ENCODE results near the gene NDEL1. TPM values are rescaled to one million over a fixed set of nuclear protein-coding genes. Genes with fewer than 3 reads are reported as not detected.
A peak's percentile ranks its signal among the peaks of the same experiment; 100 is the strongest.

The NDEL1 gene
- polyA plus RNA-seq, 12 donors, result 38.3 to 97.3 (median 58.0) TPM; not detected in 1

- DNase-seq, result no peak
Measured at GRCh38 chr17:8475227-8475626, 39.5 kb downstream of the NDEL1 start.

DNA sequence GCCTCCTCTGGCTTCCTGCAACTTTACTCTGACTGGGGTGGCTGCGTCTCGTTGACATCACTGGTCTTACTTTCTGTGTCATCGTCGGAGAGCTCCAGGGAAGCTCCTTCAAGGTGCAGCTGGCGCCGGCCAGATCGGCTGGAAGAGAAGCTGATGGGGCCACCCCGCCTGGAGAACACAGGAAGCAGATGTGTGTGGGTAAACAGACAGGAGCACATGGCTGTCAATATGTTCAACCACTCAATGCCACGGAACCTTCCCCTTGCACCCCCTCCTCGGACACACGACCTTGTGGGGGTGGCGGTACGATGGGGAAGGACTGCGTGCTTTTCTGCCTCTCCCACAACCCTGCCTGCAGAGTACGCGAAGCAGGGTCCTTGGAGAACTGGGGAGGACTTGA is 40.1 kb downstream of the NDEL1 start:
- no peak for DNase-seq

- DNase-seq, result no peak
Measured at GRCh38 chr17:8476741-8477140, 41.1 kb downstream of the NDEL1 start.

- no peak for DNase-seq
Measured at GRCh38 chr17:8477171-8477570, 41.5 kb downstream of the NDEL1 start.

DNA sequence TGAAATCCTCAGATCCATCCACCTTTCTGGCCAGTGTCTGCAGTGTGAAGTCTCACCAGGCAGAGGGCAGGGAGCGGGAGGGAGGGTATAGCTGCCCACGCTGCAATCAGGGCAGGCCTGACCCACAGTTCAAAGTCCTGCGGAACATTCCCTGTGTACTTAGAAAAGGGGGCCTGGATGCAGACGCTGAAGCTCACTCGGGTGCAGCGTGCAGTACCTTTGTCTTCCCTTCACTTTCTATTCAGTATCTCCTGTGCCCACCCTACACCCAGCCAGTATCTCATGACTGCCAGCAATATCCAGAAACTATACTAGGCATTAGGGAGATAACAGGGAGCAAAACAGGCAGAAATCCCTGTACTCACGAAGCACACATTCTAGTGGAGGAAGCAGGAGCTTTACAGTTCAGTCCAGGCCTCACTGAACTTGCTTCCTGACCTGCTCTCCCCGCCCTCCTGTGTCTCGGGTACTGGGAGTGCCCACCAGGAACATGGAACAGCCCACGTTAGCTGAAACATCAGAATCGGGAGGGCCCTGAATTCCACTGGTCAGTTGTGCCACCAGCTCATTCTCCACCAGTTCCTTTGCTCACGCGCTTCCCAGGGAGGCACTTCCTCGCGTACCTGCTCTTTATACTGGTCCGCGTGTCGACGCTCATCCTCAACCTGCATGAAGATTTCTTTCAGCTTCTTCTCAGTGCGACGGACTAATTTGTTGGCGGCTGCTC is 42.2 kb downstream of the NDEL1 start:
- DNase-seq, result no peak

DNA sequence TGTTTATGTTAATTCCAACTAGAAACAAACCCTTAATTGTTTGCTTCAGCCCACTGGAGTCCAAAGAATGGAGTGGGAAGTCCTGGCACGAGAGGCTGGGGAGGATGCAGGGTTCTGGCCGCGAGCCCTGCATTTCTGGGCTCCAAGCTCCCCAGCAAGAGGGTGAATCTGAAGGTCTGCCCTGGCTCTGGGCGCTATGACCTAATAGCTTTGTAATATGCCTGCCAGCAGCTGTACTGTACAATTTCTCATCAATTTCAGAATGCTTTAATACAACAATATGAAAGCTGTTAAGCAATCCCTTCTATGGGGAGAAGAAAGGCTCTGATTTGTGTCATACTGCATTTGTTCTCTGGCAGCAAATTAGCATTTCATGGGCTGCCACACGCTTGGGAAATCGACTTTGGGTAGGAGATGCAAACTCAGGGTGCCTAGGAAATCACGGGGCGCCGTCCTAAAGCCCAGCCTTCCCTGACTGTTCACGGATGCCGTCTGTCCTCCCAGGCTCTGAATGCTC is 43.8 kb downstream of the NDEL1 start:
- DNase-seq, result no peak

GRCh38 chr17:8480011-8480976 is 44.6 kb downstream of the NDEL1 start:
- no peak for DNase-seq

- no peak for DNase-seq
Measured at GRCh38 chr17:8481089-8481488, 45.4 kb downstream of the NDEL1 start.

GRCh38 chr17:8481703-8482102 is 46.0 kb downstream of the NDEL1 start:
- DNase-seq, result no peak

DNA sequence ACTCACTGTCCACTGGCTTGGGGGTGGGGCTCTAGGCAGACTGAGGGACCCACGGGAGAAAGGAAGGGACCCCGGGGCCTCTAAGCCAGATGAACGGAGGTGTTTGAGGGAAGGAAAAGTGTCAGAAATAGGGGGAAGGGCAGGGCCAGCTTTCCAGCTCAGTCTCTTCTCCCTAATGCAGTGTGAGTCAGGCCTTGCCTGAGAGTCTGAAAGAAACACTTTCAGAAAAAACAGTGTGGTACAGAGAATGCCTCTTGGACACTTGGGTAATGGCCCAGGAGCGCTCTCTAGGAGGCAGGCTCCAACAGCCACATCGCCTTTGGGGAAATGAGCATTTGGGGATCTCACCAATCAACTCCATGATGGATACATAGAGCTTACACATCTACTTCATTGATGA is 46.9 kb downstream of the NDEL1 start:
- DNase-seq, result no peak

GRCh38 chr17:8484465-8484864 is 48.8 kb downstream of the NDEL1 start:
- DNase-seq, result no peak

DNA sequence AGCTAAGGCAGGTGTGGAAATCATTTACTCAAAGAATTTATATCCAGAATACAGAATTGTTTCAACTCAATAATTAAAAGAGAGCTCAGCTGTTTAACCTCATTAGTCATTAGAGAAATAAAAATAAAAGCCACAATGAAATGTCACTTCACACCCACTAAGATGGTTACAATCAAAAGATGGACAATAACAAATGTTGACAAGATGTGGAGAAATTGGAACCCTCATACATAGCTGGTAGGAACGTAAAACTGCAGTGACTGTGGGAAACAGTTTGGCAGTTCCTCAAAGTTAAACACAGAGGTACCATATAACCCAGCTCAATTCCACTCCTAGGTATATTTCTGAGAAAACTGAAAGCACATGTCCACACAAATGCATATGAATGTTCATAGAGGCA is 49.8 kb downstream of the NDEL1 start:
- no peak for DNase-seq

GRCh38 chr17:8487130-8487645 is 51.5 kb downstream of the NDEL1 start:
- DNase-seq, result no peak

- DNase-seq, result no peak
Measured at GRCh38 chr17:8487743-8488142, 52.1 kb downstream of the NDEL1 start.

DNA sequence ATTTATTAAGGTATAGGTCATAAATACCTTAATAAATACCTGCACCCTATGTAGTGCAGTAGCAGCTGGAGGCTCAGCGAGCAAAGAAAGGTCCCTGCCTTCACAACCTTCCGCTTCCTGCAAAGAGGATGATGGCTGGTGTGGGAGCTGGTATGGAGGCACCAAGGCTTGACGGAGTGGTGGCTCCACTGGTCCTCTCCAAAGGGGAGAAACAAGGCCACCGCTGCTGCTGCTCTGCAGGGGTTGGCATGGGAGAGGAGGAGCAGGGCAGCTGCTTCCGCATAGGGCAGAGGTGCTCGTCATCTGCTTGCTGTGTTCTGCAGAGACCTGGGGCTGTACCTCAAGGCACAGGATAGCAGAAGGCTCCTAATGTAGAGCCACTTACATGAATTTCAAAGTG is 52.8 kb downstream of the NDEL1 start:
- DNase-seq, result no peak

GRCh38 chr17:8488901-8489300 is 53.2 kb downstream of the NDEL1 start:
- DNase-seq, result peak; percentile 40

GRCh38 chr17:8489841-8490240 is 54.2 kb downstream of the NDEL1 start:
- DNase-seq, result no peak

GRCh38 chr17:8490256-8491023 is 54.8 kb downstream of the NDEL1 start:
- no peak for DNase-seq

GRCh38 chr17:8492121-8492520 is 56.4 kb downstream of the NDEL1 start:
- no peak for DNase-seq

DNA sequence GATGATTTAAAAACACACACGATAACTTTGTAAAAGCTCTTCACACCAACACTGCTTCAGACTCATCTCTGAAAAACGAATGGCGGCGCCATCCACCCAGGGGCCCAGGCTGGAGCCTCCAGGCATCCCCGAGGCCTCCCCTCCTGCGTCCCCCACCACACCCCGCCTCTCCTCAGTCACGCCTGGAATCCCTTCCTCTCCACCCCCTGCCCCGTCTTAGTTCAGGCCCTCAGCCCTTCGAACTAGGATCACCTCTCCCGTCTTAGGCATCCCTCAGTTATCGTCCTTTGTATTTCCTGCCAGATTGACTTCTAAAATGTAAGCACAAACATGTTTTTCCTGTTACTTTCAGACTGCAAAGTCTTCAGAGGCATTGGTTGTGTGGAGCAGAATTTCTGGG is 58.3 kb downstream of the NDEL1 start:
- no peak for DNase-seq

DNA sequence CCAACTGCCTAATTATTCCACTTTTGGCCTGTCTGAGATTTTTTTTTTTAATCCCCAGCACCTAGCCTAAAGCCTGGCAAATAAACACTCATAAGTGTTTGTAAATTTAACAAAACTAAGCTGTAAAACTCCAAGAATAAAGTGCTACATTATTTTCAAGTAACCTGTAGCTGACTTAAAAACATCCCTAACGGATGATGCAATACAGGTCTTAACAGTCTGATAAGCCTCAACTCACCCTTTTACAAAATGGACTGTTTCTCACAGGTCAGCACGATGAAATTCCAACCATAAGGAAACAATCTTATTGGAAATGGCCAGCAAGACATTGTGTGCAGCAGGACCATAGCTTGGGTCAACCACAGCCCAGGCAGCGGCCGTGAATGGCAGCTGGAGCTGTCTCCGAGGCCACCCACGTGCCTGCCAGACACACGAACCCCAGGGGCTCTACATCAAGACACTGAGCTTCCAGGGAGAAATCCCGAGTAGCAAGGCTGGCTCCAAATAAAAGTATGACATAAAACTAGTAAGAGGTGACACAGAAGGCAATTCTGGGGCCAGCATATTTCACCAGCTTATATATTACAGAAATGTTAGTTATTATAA is 58.9 kb downstream of the NDEL1 start:
- DNase-seq, result no peak

Data from muscle of arm (tissue), 12 donors.